CD4-positive, alpha-beta T cell treated with Interleukin-21 for 1 hour (primary cell): ENCODE data around the gene HLA-DQB1.

Source experiments
- DNase-seq: peaks from one replicate; pipeline ENCODE4 v3.0.0-alpha.2; 2020

Gene HLA-DQB1

GRCh38 chr6:32624565-32624964 lies 41.9 kb downstream of the HLA-DQB1 start:
- DNase-seq: no peak

- DNase-seq: no peak
These were observed 42.8 kb downstream of the HLA-DQB1 start for GRCh38 chr6:32623693-32624092.

- DNase-seq: peak; percentile 89
These were observed 43.7 kb downstream of the HLA-DQB1 start for GRCh38 chr6:32622545-32623401.

GRCh38 chr6:32621372-32621771 lies 45.1 kb downstream of the HLA-DQB1 start:
- DNase-seq: no peak

GRCh38 chr6:32617751-32618150 lies 48.7 kb downstream of the HLA-DQB1 start:
- no peak for DNase-seq

GRCh38 chr6:32615885-32616532 lies 50.4 kb downstream of the HLA-DQB1 start:
- no peak for DNase-seq

GRCh38 chr6:32614366-32615081 lies 51.9 kb downstream of the HLA-DQB1 start:
- no peak for DNase-seq

- DNase-seq: no peak
These were observed 53.0 kb downstream of the HLA-DQB1 start for GRCh38 chr6:32613475-32613874.

GRCh38 chr6:32610682-32611296 lies 55.7 kb downstream of the HLA-DQB1 start:
- no peak for DNase-seq

GRCh38 chr6:32609731-32610640 lies 56.5 kb downstream of the HLA-DQB1 start:
- peak; percentile 86 for DNase-seq
